ENCODE results near the gene TNS3.

The TNS3 gene

DNA sequence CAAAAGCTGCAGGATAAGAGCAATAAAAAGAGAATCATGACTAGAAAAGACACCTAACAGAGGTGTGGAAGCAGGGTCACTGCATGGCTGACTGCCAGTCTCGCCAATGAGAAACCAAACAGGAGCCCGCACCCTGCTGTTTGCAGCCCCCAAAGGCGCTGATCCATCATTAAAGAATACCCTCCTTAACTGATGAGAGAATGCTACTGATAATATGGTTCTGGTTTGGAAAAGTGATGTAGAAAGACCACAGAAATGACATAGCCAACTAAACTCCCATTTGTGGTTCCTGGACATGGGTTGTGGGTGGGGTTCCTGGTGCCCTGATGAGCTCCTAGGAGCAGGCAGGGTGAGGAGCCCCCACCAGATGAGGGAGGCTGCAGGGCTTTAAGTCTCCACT lies 207.4 kb downstream of the TNS3 start:
- H3K27ac Mint-ChIP-seq = no peak overlapping the region
- no peaks in the 10 kb centered on the region for H3K9me3 Mint-ChIP-seq
- H3K36me3 Mint-ChIP-seq (ENCODE audit: low read depth) = peaks cover 16% of the 10 kb centered on the region
- H3K4me3 Mint-ChIP-seq = no peak overlapping the region
- peaks cover 5% of the 10 kb centered on the region for H3K27me3 Mint-ChIP-seq (ENCODE audit: low read depth, poor library complexity)
- peaks cover 92% of the 10 kb centered on the region for H3K4me1 Mint-ChIP-seq
- TF ChIP-seq, protein P1, sequence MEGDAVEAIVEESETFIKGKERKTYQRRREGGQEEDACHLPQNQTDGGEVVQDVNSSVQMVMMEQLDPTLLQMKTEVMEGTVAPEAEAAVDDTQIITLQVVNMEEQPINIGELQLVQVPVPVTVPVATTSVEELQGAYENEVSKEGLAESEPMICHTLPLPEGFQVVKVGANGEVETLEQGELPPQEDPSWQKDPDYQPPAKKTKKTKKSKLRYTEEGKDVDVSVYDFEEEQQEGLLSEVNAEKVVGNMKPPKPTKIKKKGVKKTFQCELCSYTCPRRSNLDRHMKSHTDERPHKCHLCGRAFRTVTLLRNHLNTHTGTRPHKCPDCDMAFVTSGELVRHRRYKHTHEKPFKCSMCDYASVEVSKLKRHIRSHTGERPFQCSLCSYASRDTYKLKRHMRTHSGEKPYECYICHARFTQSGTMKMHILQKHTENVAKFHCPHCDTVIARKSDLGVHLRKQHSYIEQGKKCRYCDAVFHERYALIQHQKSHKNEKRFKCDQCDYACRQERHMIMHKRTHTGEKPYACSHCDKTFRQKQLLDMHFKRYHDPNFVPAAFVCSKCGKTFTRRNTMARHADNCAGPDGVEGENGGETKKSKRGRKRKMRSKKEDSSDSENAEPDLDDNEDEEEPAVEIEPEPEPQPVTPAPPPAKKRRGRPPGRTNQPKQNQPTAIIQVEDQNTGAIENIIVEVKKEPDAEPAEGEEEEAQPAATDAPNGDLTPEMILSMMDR (IDR thresholded peaks at IDR 0.05) = no peak
- no peak for DNase-seq

DNA sequence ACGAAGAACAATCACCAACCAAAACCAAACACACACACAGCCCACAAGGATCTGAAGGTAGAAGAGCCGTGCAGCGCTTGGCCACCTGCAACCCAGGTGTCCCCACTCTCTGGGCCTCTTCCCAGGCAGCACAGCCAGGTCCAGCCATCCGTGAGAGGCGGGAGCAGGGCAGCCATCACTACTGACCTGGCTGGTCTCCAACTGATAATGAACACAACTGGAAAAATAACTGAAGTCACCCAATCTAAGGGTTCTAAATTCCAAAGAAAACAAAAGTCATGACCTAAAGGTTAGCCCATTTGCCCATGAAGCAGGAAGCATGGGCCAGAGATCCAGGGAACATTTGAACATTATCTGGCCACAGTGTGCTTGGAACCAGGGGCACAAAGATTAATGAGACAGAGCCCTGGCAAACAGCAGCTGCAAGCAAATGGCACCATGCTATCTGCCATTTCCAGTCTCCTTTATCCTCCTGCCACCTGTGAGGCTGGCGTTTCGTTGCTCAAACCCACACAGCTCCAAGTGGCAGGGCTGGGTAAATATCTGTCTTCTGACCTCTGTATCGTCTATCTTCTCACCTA lies 207.9 kb downstream of the TNS3 start:
- Mint-ChIP-seq H3K27me3 (ENCODE audit: low read depth, poor library complexity) (peaks cover 5% of the 10 kb centered on the region), H3K4me1 (peaks cover 88% of the 10 kb centered on the region), H3K9me3 (no peaks in the 10 kb centered on the region), H3K27ac (no peak overlapping the region), H3K36me3 (ENCODE audit: low read depth) (peaks cover 21% of the 10 kb centered on the region), H3K4me3 (peak overlapping the region; percentile 24)
- TF ChIP-seq, protein P1 (IDR thresholded peaks at IDR 0.05) = no peak
- no peak for DNase-seq

DNA sequence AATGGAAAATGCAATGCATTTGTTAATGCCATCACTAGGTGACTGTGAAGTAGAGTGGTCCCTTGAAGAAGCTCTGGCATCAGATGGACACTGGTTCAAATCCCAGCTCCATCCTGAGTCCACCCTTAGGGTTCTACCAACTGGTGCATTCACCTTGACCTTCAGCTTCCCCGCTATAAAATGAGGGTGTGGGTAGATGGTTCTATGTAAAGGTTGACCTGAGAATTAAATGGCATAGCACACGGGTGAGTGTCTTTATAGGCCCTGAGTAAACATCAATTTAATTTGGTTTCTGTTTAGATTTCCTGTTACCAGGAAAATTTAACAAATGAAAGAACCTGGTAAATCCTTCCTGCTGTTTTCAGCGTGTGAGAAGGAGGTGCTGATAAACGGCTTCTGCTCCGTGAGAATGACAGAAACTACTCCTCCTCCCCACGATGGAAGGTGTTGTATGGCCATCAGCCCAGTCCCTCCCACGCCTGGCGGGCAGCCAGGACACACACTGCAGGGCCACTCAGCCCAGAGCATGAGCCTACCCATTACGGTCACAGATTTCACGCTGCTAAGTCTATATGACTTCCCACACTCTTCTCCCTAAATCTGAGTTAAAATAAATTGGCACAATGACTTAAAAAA lies 210.1 kb downstream of the TNS3 start:
- Mint-ChIP-seq H3K9me3 (no peaks in the 10 kb centered on the region), H3K27me3 (ENCODE audit: low read depth, poor library complexity) (peaks cover 9% of the 10 kb centered on the region), H3K4me1 (peaks cover 68% of the 10 kb centered on the region), H3K27ac (no peak overlapping the region), H3K36me3 (ENCODE audit: low read depth) (peaks cover 30% of the 10 kb centered on the region), H3K4me3 (no peak overlapping the region)
- TF ChIP-seq, protein P1 (IDR thresholded peaks at IDR 0.05) = no peak
- peak; percentile 49 for DNase-seq

DNA sequence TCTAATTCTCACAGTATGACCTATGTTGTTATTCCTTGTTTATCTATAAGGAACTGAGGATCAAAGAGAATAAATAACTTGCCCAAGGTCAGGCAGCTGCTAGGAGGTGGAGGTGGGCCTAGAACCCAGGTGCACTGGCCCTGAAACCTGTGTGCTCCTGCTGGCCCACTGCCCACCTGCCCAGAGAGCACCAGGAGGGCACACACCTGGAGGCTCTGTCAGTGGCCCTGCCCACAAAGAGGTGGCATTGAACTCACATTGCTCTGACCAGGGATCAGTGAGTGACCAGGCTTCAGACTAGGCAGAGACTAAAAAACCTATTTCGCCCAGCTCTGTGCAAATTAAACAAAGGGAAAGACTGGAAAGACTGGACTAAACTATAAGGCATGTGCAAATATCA lies 210.6 kb downstream of the TNS3 start:
- TF ChIP-seq, protein P1 (IDR thresholded peaks at IDR 0.05) = no peak
- DNase-seq = no peak
- Mint-ChIP-seq H3K36me3 (ENCODE audit: low read depth) (peaks cover 26% of the 10 kb centered on the region), H3K9me3 (no peaks in the 10 kb centered on the region), H3K4me3 (no peak overlapping the region), H3K27me3 (ENCODE audit: low read depth, poor library complexity) (peaks cover 7% of the 10 kb centered on the region), H3K4me1 (peaks cover 65% of the 10 kb centered on the region), H3K27ac (no peak overlapping the region)

DNA sequence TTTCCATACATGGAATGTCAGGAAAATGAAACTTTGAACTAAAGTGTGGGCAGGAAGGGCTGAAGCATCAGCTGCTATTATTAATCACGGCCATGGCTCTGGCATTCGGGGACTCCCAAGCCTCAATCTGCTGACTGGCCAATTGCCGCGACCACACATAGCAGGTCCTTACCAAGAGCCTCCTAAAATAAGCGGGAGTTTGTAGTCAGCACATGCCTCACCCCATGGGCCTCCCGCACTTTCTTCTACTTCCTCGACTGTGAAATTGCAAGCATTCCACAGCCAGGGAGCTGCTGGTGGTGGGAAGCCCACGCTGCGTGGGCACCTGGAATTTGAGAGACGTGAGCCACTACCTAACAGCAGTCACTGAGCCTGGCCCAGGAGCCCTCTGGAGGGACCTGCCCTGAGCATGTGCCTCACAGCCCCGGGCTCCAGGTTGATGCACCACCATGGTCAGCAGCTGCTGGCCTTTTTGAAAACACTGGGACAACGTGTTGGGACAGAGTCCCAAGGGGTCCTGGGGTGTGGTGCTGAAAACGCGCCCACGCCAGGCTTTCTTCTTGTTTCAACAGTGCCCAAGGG lies 211.4 kb downstream of the TNS3 start:
- H3K27me3 Mint-ChIP-seq (ENCODE audit: low read depth, poor library complexity) = peaks cover 7% of the 10 kb centered on the region
- peaks cover 21% of the 10 kb centered on the region for H3K36me3 Mint-ChIP-seq (ENCODE audit: low read depth)
- H3K4me3 Mint-ChIP-seq = peak overlapping the region; percentile 42
- no peaks in the 10 kb centered on the region for H3K9me3 Mint-ChIP-seq
- TF ChIP-seq, protein P1 (IDR thresholded peaks at IDR 0.05) = no peak
- H3K4me1 Mint-ChIP-seq = peaks cover 61% of the 10 kb centered on the region
- no peak for DNase-seq
- H3K27ac Mint-ChIP-seq = no peak overlapping the region

Measured in nephron progenitor cell (in vitro differentiated cells).